C4-2B (cell line): ENCODE results near the gene HGF.

ENCODE experiments used
- CTCF ChIP-seq: fragments of 450-650 bp; conservative IDR thresholded peaks from 2 replicates; pipeline ENCODE4 v1.5.1; 2017; ENCODE audit warnings: mild to moderate bottlenecking
- ZFX ChIP-seq: fragments of 450-650 bp; IDR thresholded peaks from 2 replicates; pipeline ENCODE4 v1.6.1; 2017

DNA sequence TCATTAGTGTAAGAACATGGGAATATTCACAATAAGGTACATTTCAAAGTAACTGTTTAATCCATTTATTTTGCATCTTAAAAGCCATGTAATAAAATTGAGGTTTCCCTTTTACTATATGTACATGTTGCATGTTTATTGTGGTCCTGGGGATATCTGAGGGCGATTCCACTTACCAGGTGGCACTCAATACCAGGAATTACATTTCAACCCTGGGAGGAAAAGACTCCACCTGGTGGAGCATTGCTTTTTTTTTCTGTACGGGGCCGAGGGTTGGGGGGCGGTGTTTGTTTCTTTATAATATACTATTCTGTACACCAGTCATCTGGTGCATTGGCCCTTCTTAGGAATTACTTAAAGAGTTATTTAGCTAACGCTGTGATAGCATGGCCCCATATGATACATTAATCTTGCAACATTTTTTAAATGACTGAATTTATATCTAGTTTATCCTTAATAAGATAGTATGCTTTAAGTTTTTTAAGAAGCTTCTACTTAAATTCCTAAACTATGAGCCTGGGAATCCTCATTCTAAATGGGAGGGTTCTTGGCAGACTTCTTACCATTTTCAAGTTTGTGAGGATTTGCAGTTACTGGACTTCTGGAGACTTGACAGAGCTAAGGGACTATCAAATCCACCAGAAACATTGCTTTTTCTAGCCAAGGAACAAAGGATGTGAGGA is 7.2 kb upstream of the HGF start:
- TF ChIP-seq CTCF (peak; percentile 60), ZFX (no peak)
